ENCODE data around the gene VSIG4. TPM values are rescaled to one million over a fixed set of nuclear protein-coding genes. Genes with fewer than 3 reads are reported as not detected.

The VSIG4 gene
- total RNA-seq, 4 donors from 2014 or later = 8.7 to 20.4 (median 14.7) TPM

DNA sequence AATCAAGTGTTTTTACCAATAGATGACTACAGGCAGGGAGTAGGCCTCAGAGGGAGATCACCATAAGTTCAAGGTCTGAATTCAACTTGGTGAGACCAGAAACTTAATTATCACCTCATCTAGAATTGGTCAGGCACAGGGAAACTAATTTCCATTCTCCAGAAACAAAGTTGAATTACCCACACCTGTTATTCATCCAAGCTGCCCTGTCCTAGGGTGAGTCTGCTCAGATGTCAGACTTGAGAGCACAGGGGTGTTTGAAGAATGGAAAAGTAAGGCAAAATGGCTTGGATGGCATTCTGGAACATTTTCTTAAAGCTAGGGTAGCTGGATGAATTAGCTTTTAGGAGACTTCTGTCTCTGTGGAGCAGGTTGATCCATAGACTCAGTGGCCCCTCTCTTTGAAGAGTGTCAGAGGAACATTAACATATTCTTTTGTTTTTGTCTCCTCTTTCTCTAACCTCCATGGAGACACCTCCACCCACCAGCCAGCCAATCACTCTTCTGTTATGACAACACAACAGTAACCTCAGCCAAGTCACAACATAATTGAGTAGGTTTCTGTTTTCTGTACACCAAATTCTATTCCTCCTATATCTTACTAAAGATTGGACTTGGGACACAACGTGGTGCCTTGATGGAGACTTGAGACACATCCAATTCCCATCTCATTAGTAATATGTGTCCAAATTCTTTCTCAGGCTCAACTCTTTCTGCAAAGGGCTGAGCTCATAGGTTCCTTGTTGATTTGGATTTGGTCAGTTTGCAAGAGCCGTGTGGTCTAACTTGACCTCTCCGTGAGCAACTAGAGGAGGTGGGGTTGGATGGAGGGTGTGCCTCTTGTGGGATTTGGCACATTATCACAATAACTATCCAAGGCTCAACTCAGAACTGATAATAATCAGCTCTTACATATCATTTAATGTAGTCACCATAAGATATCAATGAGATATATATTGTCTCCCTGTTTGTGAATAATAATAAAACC, 45.1 kb downstream of the VSIG4 start:
- Histone ChIP-seq H3K4me1 (no peaks in the 10 kb centered on the region), H3K36me3 (no peaks in the 10 kb centered on the region), H3K27ac (no peak overlapping the region), H3K4me3 (no peak overlapping the region), H3K27me3 (no peaks in the 10 kb centered on the region), H3K9me3 (no peaks in the 10 kb centered on the region)
- DNase-seq (ENCODE audit: low spot score in 2 of 2) = no peak
- no peak for TF ChIP-seq POLR2AphosphoS5 (IDR thresholded peaks at IDR 0.05)
- TF ChIP-seq, protein P1, sequence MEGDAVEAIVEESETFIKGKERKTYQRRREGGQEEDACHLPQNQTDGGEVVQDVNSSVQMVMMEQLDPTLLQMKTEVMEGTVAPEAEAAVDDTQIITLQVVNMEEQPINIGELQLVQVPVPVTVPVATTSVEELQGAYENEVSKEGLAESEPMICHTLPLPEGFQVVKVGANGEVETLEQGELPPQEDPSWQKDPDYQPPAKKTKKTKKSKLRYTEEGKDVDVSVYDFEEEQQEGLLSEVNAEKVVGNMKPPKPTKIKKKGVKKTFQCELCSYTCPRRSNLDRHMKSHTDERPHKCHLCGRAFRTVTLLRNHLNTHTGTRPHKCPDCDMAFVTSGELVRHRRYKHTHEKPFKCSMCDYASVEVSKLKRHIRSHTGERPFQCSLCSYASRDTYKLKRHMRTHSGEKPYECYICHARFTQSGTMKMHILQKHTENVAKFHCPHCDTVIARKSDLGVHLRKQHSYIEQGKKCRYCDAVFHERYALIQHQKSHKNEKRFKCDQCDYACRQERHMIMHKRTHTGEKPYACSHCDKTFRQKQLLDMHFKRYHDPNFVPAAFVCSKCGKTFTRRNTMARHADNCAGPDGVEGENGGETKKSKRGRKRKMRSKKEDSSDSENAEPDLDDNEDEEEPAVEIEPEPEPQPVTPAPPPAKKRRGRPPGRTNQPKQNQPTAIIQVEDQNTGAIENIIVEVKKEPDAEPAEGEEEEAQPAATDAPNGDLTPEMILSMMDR (IDR thresholded peaks at IDR 0.05) = no peak
- TF ChIP-seq EP300 (IDR thresholded peaks at IDR 0.05) = no peak
- TF ChIP-seq POLR2A (IDR thresholded peaks at IDR 0.05) = no peak
- 52% methylated on average over 3 of the region's 3 CpGs for WGBS

DNA sequence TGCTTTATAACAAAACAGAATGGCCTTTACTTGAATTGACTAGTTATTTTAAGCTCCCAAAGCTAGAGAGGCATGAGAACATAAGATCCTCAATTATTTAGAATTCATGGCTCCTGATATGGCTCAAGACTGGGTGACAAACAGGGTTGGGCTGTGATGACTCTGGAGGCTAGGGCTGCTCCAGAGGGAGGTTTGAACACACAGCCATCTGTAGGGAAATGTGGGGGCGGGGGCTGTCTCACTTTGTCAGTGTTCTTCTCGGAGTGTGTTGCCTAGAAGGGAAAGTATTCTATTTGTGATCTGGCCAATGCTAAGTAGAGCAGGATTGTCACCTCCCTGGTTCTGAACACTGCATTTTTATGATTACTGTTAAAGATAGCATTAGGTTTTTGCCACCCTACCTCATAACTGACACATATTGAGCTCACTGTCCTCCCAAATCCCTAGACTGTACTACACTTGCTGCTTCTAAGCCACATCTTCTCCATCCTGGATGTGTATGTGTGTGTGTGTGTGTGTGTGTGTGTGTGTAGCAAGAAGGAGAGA, 45.9 kb downstream of the VSIG4 start:
- TF ChIP-seq POLR2AphosphoS5 (IDR thresholded peaks at IDR 0.05) (no peak), POLR2A (IDR thresholded peaks at IDR 0.05) (no peak), EP300 (IDR thresholded peaks at IDR 0.05) (no peak)
- TF ChIP-seq, protein P1 (IDR thresholded peaks at IDR 0.05) = no peak
- WGBS = 70% methylated on average over 2 of the region's 2 CpGs
- no peaks in the 10 kb centered on the region for H3K4me1 ChIP-seq
- no peak overlapping the region for H3K4me3 ChIP-seq
- H3K27me3 ChIP-seq = no peaks in the 10 kb centered on the region
- no peak overlapping the region for H3K27ac ChIP-seq
- DNase-seq (ENCODE audit: low spot score in 2 of 2) = no peak
- H3K36me3 ChIP-seq = no peaks in the 10 kb centered on the region
- H3K9me3 ChIP-seq = no peaks in the 10 kb centered on the region

DNA sequence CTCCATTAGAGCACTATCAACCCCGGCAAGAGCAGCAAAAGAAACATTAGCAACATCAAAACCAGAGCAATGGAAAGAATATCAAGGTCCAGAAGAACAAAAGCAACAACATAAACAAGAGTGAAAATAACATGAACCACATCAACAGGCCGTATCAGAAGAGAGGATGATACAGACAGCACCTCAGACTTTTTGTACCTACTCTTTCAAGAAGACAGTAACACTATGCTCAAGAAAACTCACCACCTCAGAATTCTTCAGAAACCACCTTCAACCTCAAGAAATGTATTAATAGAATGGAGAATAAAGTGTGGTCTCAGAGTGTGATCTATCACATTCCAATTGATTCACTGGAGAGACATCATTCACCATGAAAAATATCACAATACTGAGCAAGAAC, 46.5 kb downstream of the VSIG4 start:
- Histone ChIP-seq H3K9me3 (no peaks in the 10 kb centered on the region), H3K36me3 (no peaks in the 10 kb centered on the region), H3K27ac (no peak overlapping the region), H3K4me3 (no peak overlapping the region), H3K27me3 (no peaks in the 10 kb centered on the region), H3K4me1 (no peaks in the 10 kb centered on the region)
- TF ChIP-seq POLR2AphosphoS5 (IDR thresholded peaks at IDR 0.05) (no peak), POLR2A (IDR thresholded peaks at IDR 0.05) (no peak), EP300 (IDR thresholded peaks at IDR 0.05) (no peak)
- TF ChIP-seq, protein P1 (IDR thresholded peaks at IDR 0.05) = no peak
- DNase-seq (ENCODE audit: low spot score in 2 of 2) = no peak
- 87% methylated on average over 2 of the region's 2 CpGs for WGBS

DNA sequence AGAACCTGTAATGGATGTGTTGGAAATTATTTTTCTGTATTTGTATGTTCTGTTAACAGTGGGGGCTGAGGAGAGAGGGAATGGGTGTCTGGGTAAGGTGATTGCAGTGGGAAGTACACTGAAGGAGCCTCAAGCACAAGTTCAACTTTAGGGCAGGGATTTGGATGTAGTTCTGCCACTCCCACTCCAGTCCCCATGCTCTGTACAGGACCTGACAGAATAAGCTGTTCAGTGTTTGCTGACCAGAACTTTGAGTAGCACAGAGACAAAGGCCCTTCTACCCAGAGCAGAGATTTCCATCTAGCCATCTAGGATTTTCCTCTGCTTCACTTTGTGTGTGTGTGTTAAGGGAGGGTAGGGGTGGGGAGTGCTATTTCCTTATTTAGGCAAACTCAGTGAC, 49.2 kb downstream of the VSIG4 start:
- no peak for TF ChIP-seq POLR2A (IDR thresholded peaks at IDR 0.05)
- TF ChIP-seq EP300 (IDR thresholded peaks at IDR 0.05) = no peak
- TF ChIP-seq, protein P1 (IDR thresholded peaks at IDR 0.05) = no peak
- TF ChIP-seq POLR2AphosphoS5 (IDR thresholded peaks at IDR 0.05) = no peak
- DNase-seq (ENCODE audit: low spot score in 2 of 2) = no peak
- Histone ChIP-seq H3K4me3 (no peak overlapping the region), H3K4me1 (no peaks in the 10 kb centered on the region), H3K27me3 (no peaks in the 10 kb centered on the region), H3K36me3 (no peaks in the 10 kb centered on the region), H3K27ac (no peak overlapping the region), H3K9me3 (no peaks in the 10 kb centered on the region)

DNA sequence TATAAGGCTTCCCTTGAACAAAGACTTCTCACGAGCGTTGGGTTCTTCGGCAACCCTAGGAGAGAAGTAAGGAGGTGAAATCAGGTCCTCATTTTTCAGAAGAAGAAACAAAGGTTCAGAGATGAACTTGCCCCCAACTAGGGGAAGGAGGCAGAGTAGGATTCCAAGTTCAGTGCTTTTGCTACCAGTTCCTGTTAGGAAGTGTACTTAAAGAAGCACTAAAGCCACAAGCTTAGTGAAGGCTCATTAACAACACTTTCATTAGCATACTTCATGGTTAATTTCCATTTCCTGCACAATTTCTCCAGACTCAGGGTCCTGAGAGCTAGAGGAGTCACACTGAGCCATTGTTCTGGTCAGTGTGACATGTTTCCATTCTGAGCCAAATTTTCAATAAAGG, 52.1 kb downstream of the VSIG4 start:
- Histone ChIP-seq H3K4me3 (no peak overlapping the region), H3K27ac (no peak overlapping the region), H3K4me1 (no peaks in the 10 kb centered on the region), H3K36me3 (no peaks in the 10 kb centered on the region), H3K27me3 (no peaks in the 10 kb centered on the region), H3K9me3 (no peaks in the 10 kb centered on the region)
- TF ChIP-seq POLR2AphosphoS5 (IDR thresholded peaks at IDR 0.05) = no peak
- TF ChIP-seq, protein P1 (IDR thresholded peaks at IDR 0.05) = no peak
- TF ChIP-seq POLR2A (IDR thresholded peaks at IDR 0.05) = no peak
- no peak for TF ChIP-seq EP300 (IDR thresholded peaks at IDR 0.05)
- 82% methylated on average over 3 of the region's 3 CpGs for WGBS
- DNase-seq (ENCODE audit: low spot score in 2 of 2) = no peak
